ENCODE data around the gene ANXA11. TPM values are rescaled to one million over a fixed set of nuclear protein-coding genes. Genes with fewer than 3 reads are reported as not detected.

ANXA11 gene
- total RNA-seq, 1 donor from 2014 or later: 122 TPM

- no peak overlapping the region for H3K4me3 Mint-ChIP-seq
- no peak for DNase-seq (ENCODE audit: extremely low spot score, unreplicated experiment)
- peak overlapping the region; percentile 48 for H3K27ac Mint-ChIP-seq
- H3K9me3 Mint-ChIP-seq: no peaks in the 10 kb centered on the region
- peaks cover 48% of the 10 kb centered on the region for H3K36me3 Mint-ChIP-seq
- peaks cover 19% of the 10 kb centered on the region for H3K4me1 Mint-ChIP-seq (ENCODE audit: unreplicated experiment)
- no peaks in the 10 kb centered on the region for H3K27me3 Mint-ChIP-seq
- TF ChIP-seq CTCF (conservative IDR thresholded peaks at IDR 0.05): no peak
Observed at GRCh38 chr10:80154978-80155695, 50.2 kb downstream of the ANXA11 start.

GRCh38 chr10:80154626-80154977 lies 50.7 kb downstream of the ANXA11 start:
- Mint-ChIP-seq H3K36me3 (peaks cover 43% of the 10 kb centered on the region), H3K27ac (peak overlapping the region; percentile 48), H3K4me1 (ENCODE audit: unreplicated experiment) (peaks cover 19% of the 10 kb centered on the region)

GRCh38 chr10:80153460-80153859 lies 51.9 kb downstream of the ANXA11 start:
- H3K27ac Mint-ChIP-seq: peak overlapping the region; percentile 46
- no peak overlapping the region for H3K4me3 Mint-ChIP-seq
- no peak for TF ChIP-seq CTCF (conservative IDR thresholded peaks at IDR 0.05)
- no peaks in the 10 kb centered on the region for H3K9me3 Mint-ChIP-seq
- H3K4me1 Mint-ChIP-seq (ENCODE audit: unreplicated experiment): peaks cover 11% of the 10 kb centered on the region
- no peaks in the 10 kb centered on the region for H3K27me3 Mint-ChIP-seq
- H3K36me3 Mint-ChIP-seq: peaks cover 38% of the 10 kb centered on the region
- no peak for DNase-seq (ENCODE audit: extremely low spot score, unreplicated experiment)

More at GRCh38 chr10:80154626-80154977, 50.7 kb downstream of the ANXA11 start:
- DNase-seq (ENCODE audit: extremely low spot score, unreplicated experiment): no peak
- no peaks in the 10 kb centered on the region for H3K27me3 Mint-ChIP-seq
- H3K4me3 Mint-ChIP-seq: no peak overlapping the region
- no peaks in the 10 kb centered on the region for H3K9me3 Mint-ChIP-seq
- TF ChIP-seq CTCF (conservative IDR thresholded peaks at IDR 0.05): no peak

GRCh38 chr10:80152820-80153219 lies 52.5 kb downstream of the ANXA11 start:
- Mint-ChIP-seq H3K4me3 (no peak overlapping the region), H3K27ac (no peak overlapping the region), H3K9me3 (no peaks in the 10 kb centered on the region), H3K27me3 (no peaks in the 10 kb centered on the region), H3K36me3 (peaks cover 35% of the 10 kb centered on the region), H3K4me1 (ENCODE audit: unreplicated experiment) (peaks cover 10% of the 10 kb centered on the region)
- no peak for DNase-seq (ENCODE audit: extremely low spot score, unreplicated experiment)
- TF ChIP-seq CTCF (conservative IDR thresholded peaks at IDR 0.05): no peak

GRCh38 chr10:80150172-80150571 lies 55.2 kb downstream of the ANXA11 start:
- H3K36me3 Mint-ChIP-seq: peaks cover 19% of the 10 kb centered on the region
- no peak overlapping the region for H3K4me3 Mint-ChIP-seq
- peaks cover 10% of the 10 kb centered on the region for H3K4me1 Mint-ChIP-seq (ENCODE audit: unreplicated experiment)
- no peak for TF ChIP-seq CTCF (conservative IDR thresholded peaks at IDR 0.05)
- H3K27me3 Mint-ChIP-seq: no peaks in the 10 kb centered on the region
- no peak overlapping the region for H3K27ac Mint-ChIP-seq
- H3K9me3 Mint-ChIP-seq: no peaks in the 10 kb centered on the region
- no peak for DNase-seq (ENCODE audit: extremely low spot score, unreplicated experiment)
